Testis (tissue), 3 donors: Measurements from ENCODE around the gene CCDC146. TPM values are rescaled to one million over a fixed set of nuclear protein-coding genes. Genes with fewer than 3 reads are reported as not detected.
"Not testable (repeated sequence)": the region's sequence is repeated elsewhere in the genome, so short reads cannot be mapped to it uniquely, and the experiment has no call there.

Source experiments
- DNase-seq: peaks from one replicate; pipeline ENCODE4 v3.0.0-alpha.2; 2019
- H3K27ac ChIP-seq, 2 donors: fragments of 200-600 bp; sonication (generic); one replicate each; pipeline ENCODE4 v1.5.1; 2019
- H3K27me3 ChIP-seq: fragments of 200-600 bp; sonication (generic); one replicate; pipeline ENCODE4 v1.5.1; 2019
- H3K36me3 ChIP-seq: fragments of 200-600 bp; sonication (generic); one replicate; pipeline ENCODE4 v1.5.1; 2017; ENCODE audit warnings: low read depth; ENCODE audit errors: missing control alignments
- H3K4me1 ChIP-seq: fragments of 200-600 bp; sonication (generic); one replicate; pipeline ENCODE4 v1.5.1; 2019
- H3K4me3 ChIP-seq, 2 donors: fragments of 200-600 bp; sonication (generic); one replicate each; pipeline ENCODE4 v1.5.1; 2017 to 2019
- H3K9me3 ChIP-seq: fragments of 200-600 bp; sonication (generic); one replicate; pipeline ENCODE4 v1.5.1; 2017
- CTCF ChIP-seq, 3 experiments: fragments of 450-650 bp in 2 of 3; fragments of 200-600 bp in 1 of 3; sonication (generic) in 1 of 3; IDR thresholded peaks; one replicate each; pipeline ENCODE4 v1.5.1; 2016 to 2019; ENCODE audit warnings: antibody characterized with exemption in 3 of 3, mild to moderate bottlenecking in 2 of 3, moderate library complexity in 1 of 3
- POLR2A ChIP-seq: fragments of 450-650 bp; IDR thresholded peaks from one replicate; pipeline ENCODE4 v1.6.1; 2017; ENCODE audit warnings: antibody characterized with exemption, mild to moderate bottlenecking, moderate library complexity
- WGBS, 2 donors: methylation state at CpG; one replicate each; pipeline ENCODE4 v1.1.5; 2018; 5-methylcytosine and 5-hydroxymethylcytosine counted together
- intact Hi-C: fragments of 100-400 bp; cut with DNase I; formaldehyde crosslinking; loops from one replicate; pipeline ENCODE4 v1.15.1; 2023; ENCODE audit warnings: low total_unique reads
- polyA plus RNA-seq: library from polyadenylated mRNA; stranded (reverse); fragments of 350-450 nt; fragmentation: Illumina TruSeq; extraction: RNeasy Lipid Tissue Mini Kit (QIAGEN cat#74804); gene quantifications from one replicate; pipeline ENCODE4 v1.2.3, GENCODE V29; 2014; ENCODE audit warnings: low read depth, low replicate concordance; ENCODE audit not compliant: insufficient read depth
- total RNA-seq, 2 donors: library from RNA; depleted of rRNA; stranded (reverse); fragments of >200 nt; gene quantifications; one replicate each; pipeline ENCODE4 v1.2.3, GENCODE V29; 2016

The CCDC146 gene
- total and polyA plus RNA-seq, 3 donors from 2014 or later, result 20.9 to 35.7 (median 34.3) TPM

GRCh38 chr7:77154917-77155464 is 32.6 kb downstream of the CCDC146 start:
- H3K27me3 ChIP-seq, DNase-seq, H3K4me3 ChIP-seq, H3K9me3 ChIP-seq, intact Hi-C loops, H3K4me1 ChIP-seq, H3K27ac ChIP-seq, H3K36me3 ChIP-seq: not testable (repeated sequence)
- WGBS, 2 donors, result 71 to 73% methylated on average over 3 of the region's 3 CpGs

GRCh38 chr7:77155601-77156377 is 33.4 kb downstream of the CCDC146 start:
- 93 to 100% methylated on average over 4 to 5 of the region's 5 CpGs for WGBS, 2 donors
- H3K4me3 ChIP-seq, intact Hi-C loops, H3K4me1 ChIP-seq, H3K9me3 ChIP-seq, DNase-seq, H3K27me3 ChIP-seq, H3K27ac ChIP-seq, H3K36me3 ChIP-seq: not testable (repeated sequence)

- DNase-seq, H3K9me3 ChIP-seq, H3K36me3 ChIP-seq, H3K4me3 ChIP-seq, H3K27ac ChIP-seq, H3K4me1 ChIP-seq, intact Hi-C loops, H3K27me3 ChIP-seq: not testable (repeated sequence)
- no CpG with 5 or more reads among the region's 1 CpG for WGBS, 2 donors
These were observed 34.6 kb downstream of the CCDC146 start for GRCh38 chr7:77157034-77157433.

GRCh38 chr7:77157446-77157845 is 35.0 kb downstream of the CCDC146 start:
- no peaks in the 10 kb centered on the region for H3K9me3 ChIP-seq
- no peak for TF ChIP-seq CTCF (IDR thresholded peaks at IDR 0.05)
- no peak for TF ChIP-seq POLR2A
- intact Hi-C loops, result no loop called here
- no peaks in the 10 kb centered on the region for H3K27me3 ChIP-seq
- H3K36me3 ChIP-seq, result no peaks in the 10 kb centered on the region
- H3K4me3 ChIP-seq, result no peak overlapping the region
- peaks cover 3% of the 10 kb centered on the region for H3K4me1 ChIP-seq
- DNase-seq, result no peak
- no peak overlapping the region for H3K27ac ChIP-seq
- WGBS, 2 donors, result 14 to 33% methylated on average over 1 of the region's 1 CpG

GRCh38 chr7:77171073-77171472 is 48.7 kb downstream of the CCDC146 start:
- H3K4me3 ChIP-seq, H3K27me3 ChIP-seq, H3K36me3 ChIP-seq, H3K9me3 ChIP-seq, DNase-seq, H3K27ac ChIP-seq, intact Hi-C loops, H3K4me1 ChIP-seq: not testable (repeated sequence)
- 89 to 91% methylated on average over 4 of the region's 4 CpGs for WGBS, 2 donors

- H3K9me3 ChIP-seq, DNase-seq, H3K36me3 ChIP-seq, H3K27ac ChIP-seq, H3K27me3 ChIP-seq, intact Hi-C loops, H3K4me3 ChIP-seq, H3K4me1 ChIP-seq: not testable (repeated sequence)
- WGBS, 2 donors, result 85 to 94% methylated on average over 6 of the region's 6 CpGs
These were observed 50.2 kb downstream of the CCDC146 start for GRCh38 chr7:77172437-77173172.

GRCh38 chr7:77174418-77174817 is 52.0 kb downstream of the CCDC146 start:
- H3K27me3 ChIP-seq, H3K36me3 ChIP-seq, H3K27ac ChIP-seq, H3K9me3 ChIP-seq, H3K4me3 ChIP-seq, intact Hi-C loops, H3K4me1 ChIP-seq, DNase-seq: not testable (repeated sequence)
- 75 to 92% methylated on average over 1 to 3 of the region's 4 CpGs for WGBS, 2 donors

GRCh38 chr7:77175274-77175800 is 52.9 kb downstream of the CCDC146 start:
- DNase-seq, H3K27ac ChIP-seq, H3K4me1 ChIP-seq, H3K9me3 ChIP-seq, H3K4me3 ChIP-seq, intact Hi-C loops, H3K36me3 ChIP-seq, H3K27me3 ChIP-seq: not testable (repeated sequence)
- WGBS, 2 donors, result 80 to 100% methylated on average over 1 of the region's 3 CpGs

GRCh38 chr7:77177321-77177904 is 55.0 kb downstream of the CCDC146 start:
- intact Hi-C loops, H3K27ac ChIP-seq: not testable (repeated sequence)

GRCh38 chr7:77178024-77178423 is 55.6 kb downstream of the CCDC146 start:
- H3K9me3 ChIP-seq, intact Hi-C loops, DNase-seq, H3K36me3 ChIP-seq, H3K27ac ChIP-seq, H3K4me1 ChIP-seq, H3K4me3 ChIP-seq, H3K27me3 ChIP-seq: not testable (repeated sequence)

More at GRCh38 chr7:77177321-77177904, 55.0 kb downstream of the CCDC146 start:
- not testable (repeated sequence) for H3K4me3 ChIP-seq, H3K27me3 ChIP-seq, DNase-seq, H3K4me1 ChIP-seq, H3K36me3 ChIP-seq, H3K9me3 ChIP-seq
- 79 to 89% methylated on average over 9 of the region's 9 CpGs for WGBS, 2 donors
